ENCODE results near the gene FRK.
A peak's percentile ranks its signal among the peaks of the same experiment; 100 is the strongest.

FRK gene

DNA sequence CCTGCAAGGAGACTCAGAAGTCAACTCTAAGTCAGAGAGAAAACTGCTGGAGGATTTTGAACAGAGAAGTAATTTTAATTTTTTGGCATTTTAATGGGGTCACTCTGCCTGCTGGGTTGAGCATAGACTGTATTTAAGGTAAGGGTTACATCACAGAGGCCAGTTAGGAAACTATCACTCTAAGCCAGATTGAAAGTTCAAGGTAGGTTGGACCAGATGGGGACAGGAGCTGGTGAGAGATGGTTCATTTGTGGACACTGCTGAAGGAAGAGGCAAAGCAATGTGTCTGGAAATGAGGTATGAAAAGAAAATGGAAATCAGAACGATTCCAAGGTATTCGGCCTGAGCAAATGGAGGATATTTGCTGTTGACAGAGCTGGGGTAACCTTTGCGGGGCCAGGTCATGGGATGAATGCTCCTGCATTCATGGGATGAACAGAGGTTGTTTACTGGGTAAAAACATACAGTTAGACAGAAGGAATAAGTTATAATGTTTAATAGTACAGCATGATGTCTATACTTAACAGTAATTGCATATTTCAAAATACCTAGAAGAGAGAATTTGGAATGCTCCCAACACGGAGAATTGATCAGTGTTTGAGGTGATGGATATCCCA, 26.9 kb downstream of the FRK start:
- DNase-seq = no peak

DNA sequence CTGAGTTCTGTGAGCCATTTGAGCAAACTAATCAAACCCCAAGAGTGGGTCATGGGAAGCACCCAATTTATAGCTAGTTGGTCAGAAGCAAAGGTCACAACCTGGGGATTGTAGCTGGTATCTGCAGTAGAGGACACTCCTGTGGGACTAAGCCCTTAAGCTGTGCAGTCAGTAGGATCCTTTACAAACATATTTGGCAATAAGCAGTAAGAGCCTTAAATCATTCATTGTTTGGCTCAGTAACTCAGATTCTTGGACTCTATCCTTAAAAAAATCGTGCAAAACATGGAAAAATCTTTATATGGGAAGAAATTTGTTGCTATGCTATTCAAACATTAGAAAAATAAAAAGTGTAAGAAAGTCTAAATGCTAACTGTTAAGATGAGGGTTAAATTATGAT, 29.9 kb downstream of the FRK start:
- no peak for DNase-seq

DNA sequence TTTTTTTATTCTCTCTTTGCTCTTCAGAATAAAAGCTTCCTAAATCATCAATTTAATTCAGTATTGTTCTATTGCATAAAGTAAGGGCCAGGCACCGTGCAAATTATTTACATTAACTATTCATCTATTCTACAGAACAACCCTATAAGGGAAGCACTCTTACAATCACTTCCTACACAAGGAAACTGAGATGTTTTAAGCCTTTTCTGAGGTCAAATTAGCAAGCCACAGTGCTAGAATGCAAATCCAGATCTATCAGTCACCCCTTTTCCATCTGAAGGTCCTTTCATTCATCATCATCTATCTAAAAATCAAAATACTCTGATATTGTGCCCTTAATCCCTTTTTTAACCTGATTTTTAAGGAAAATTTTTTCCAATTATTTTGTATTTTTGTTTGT, 31.2 kb downstream of the FRK start:
- no peak for DNase-seq

GRCh38 chr6:116028233-116028632, 32.5 kb downstream of the FRK start:
- DNase-seq = no peak

GRCh38 chr6:116027801-116028200, 32.9 kb downstream of the FRK start:
- no peak for DNase-seq

DNA sequence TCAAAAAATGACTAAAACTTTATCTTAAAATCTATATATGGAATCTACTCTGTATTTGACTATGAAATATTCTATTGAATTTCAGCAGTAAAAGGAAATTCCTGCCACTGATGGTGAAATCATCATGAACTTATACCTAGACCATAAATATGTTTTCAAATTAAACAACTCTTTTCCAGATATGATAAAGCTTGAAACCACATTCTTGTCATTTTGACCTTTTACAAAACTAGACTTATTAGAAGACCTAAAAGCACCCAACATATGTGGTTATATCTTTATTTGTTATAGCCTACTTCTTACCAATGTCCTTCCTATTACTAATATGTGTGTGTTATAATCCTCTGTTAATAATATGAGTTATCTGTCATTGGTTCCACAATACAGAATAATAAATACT, 35.3 kb downstream of the FRK start:
- no peak for DNase-seq

- no peak for DNase-seq
Measured at GRCh38 chr6:116022841-116023445, 37.7 kb downstream of the FRK start.

- DNase-seq = no peak
Measured at GRCh38 chr6:116020738-116021137, 40.0 kb downstream of the FRK start.

GRCh38 chr6:116019428-116019827, 41.3 kb downstream of the FRK start:
- DNase-seq = no peak

GRCh38 chr6:116018976-116019375, 41.7 kb downstream of the FRK start:
- no peak for DNase-seq

- no peak for DNase-seq
Measured at GRCh38 chr6:116017546-116018295, 43.0 kb downstream of the FRK start.

DNA sequence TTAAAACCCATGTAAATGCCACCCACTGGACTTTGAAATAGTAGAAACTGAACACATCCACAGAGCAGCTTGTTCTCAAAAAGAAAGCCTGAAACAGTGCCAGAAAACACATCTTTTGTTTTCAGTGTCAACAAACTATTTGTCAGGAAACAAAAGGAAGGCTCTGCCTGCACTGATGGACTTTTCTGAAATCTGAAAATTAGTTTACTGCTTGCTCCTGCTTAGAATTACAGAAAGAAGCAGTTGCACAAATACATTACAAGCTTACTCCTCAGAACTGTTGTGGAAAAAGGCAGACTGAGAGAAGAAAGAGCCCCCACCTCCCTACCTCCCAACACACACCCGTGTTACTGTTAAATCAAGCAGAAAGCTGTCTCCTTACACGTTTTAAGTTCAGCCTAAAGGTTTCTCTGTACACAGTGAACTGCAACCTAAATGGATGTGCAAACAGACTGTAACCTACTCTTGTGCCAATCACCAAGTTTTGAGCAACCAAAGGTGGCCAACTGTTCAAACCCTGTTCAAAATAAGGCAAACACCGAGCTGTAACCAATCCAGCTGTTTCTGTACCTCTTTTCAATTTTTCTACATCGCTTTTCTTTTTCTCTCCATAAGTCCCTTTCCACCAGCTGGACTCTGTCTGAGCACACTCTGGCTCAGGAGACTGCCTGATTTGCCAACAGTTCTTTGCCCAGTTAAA, 43.7 kb downstream of the FRK start:
- DNase-seq = no peak

GRCh38 chr6:116015983-116016382, 44.7 kb downstream of the FRK start:
- no peak for DNase-seq

- no peak for DNase-seq
Measured at GRCh38 chr6:116015561-116015960, 45.1 kb downstream of the FRK start.

GRCh38 chr6:116012951-116013350, 47.7 kb downstream of the FRK start:
- DNase-seq = no peak

DNA sequence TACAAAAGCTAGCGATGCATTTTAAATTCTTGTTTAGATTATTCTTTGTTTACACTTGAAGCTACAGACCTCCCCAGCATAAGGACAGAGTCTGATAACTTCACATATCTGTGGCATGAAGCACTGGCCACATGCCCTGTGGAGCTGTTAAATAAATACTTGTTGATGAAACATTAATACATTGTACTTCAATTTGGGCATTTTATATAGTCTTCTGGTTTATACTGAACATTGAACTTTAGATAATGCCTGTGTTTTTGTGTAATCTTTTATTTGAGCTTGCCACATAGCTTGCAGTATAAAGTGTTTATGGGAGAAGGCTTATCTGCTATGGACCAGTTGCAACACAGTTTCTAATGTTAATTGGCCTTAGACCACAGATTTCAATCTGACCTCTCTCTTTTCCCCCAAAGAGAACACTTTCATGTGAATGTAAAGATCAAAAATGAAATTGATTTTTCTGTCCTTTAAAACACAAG, 48.2 kb downstream of the FRK start:
- no peak for DNase-seq

- no peak for DNase-seq
Measured at GRCh38 chr6:116011520-116011919, 49.2 kb downstream of the FRK start.

- peak; percentile 44 for DNase-seq
Measured at GRCh38 chr6:116010790-116011401, 49.8 kb downstream of the FRK start.

- no peak for DNase-seq
Measured at GRCh38 chr6:116010386-116010785, 50.3 kb downstream of the FRK start.

- DNase-seq = peak; percentile 33
Measured at GRCh38 chr6:116008470-116009243, 52.0 kb downstream of the FRK start.

DNA sequence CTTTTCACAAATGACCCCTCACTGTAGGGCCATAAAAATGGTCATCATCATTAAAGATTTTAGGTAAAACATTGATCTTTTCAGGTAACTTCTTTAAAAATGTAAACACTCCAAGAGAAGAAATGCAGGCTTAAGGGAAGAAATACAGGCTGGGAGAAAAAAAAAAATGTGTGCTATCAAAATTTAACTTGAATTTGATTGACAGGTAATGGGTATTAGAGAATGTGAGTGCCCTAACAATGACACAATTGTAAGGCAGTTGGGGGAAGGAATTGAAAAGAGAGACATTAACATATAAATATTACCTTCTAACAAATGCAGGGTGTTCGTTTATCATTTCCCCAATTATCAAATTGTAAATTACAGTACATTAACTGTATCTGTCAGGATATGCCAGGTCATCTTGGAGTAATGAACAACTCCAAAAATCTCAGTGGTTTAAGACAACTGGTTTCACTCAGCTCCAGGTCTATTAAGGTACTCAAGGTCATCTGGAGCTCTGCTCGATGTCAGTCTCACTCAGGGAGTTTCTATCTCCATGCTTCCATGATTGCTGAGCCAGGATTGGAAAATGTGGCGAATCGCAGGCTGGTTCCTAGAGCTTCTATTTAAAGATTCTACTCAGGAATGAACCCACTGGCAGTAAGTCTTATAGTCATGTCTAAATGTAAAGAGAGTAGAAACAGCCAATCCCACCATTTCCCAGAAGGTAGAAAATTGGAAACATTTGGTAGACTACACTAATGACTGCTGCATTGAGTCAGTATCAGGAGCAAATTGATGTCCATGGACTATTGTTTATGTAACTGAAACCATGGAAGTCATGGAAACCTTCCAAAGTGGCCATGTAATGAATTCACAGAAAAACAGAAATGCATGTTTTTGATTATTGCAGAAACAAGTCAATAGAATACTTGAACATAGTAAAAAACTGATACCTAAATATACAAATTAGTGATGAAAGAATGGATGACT, 55.6 kb downstream of the FRK start:
- DNase-seq = no peak

Measured in amniotic stem cell (primary cell).